Measurements from ENCODE around the gene SLC16A12. TPM values are rescaled to one million over a fixed set of nuclear protein-coding genes. Genes with fewer than 3 reads are reported as not detected.

SLC16A12 gene
- total and polyA plus RNA-seq, 2 of the 13 experiments (the other 11 are each of a cell fraction or from before 2014, with no cell fraction given), result 0.02 TPM; not detected in 1

- in situ Hi-C loops (cut with HindIII; ENCODE audit: extremely low pct_ligation_motif_present, low pct_unique_long_range_greater_than_20kb), result no loop called here
- Histone ChIP-seq H3K4me2 (ENCODE audit: low read depth, low read length) (no peak overlapping the region), H3K9ac (ENCODE audit: insufficient read depth, low read depth, low read length) (no peak overlapping the region), H3K27me3 (ENCODE audit: control insufficient read depth in 1 of 2, insufficient read depth in 2 of 2, low read length in 2 of 2) (no peaks in the 10 kb centered on the region), H3K27ac (ENCODE audit: extremely low read length, insufficient read depth, low read length) (no peak overlapping the region), H3K79me2 (ENCODE audit: insufficient read depth, low read length) (no peaks in the 10 kb centered on the region), H3K4me1 (ENCODE audit: insufficient read depth, low read length) (peaks cover 23% of the 10 kb centered on the region), H4K20me1 (ENCODE audit: insufficient read depth, low read length) (no peaks in the 10 kb centered on the region), H2AFZ (ENCODE audit: low read length) (no peak overlapping the region), H3K4me3 (replicated peaks in 1 of 3; ENCODE audit: insufficient read depth in 1 of 3, low read depth in 2 of 3, low read length in 3 of 3) (no peak overlapping the region), H3K9me3 (ENCODE audit: low read length) (no peaks in the 10 kb centered on the region), H3K36me3 (replicated peaks in 1 of 2; ENCODE audit: control insufficient read depth in 1 of 2, insufficient read depth in 2 of 2, low read length in 2 of 2) (0 out of 5 replicates have a peak, but pooled peaks cover 0 to 3% of the 10 kb centered on the region in 2 experiments)
- BruUV-seq (replicated peaks), result no TSS peak
- DNase-seq (ENCODE audit: low spot score), result no peak
- intact Hi-C loops (cut with micrococcal nuclease; ENCODE audit: unreplicated experiment), result no loop called here
- 91% methylated on average over 11 of the region's 11 CpGs for WGBS (ENCODE audit: low lambda C conversion rate)
- POLR2A ChIA-PET, result no interaction called here
- FAIRE-seq, result no peak
- no peak; the same call in 1 of the 3 replicates for ATAC-seq
- TF ChIP-seq ZBTB33 (CRISPR knock-in tag; IDR thresholded peaks at IDR 0.05) (peak; percentile 86), HINFP (CRISPR knock-in tag; IDR thresholded peaks at IDR 0.05; ENCODE audit: low read depth) (no peak)
- CTCF ChIA-PET (ENCODE audit: low intra/inter-chr PET ratio, low total read pairs), result no interaction called here
Observed at GRCh38 chr10:89404104-89405047, 131.0 kb downstream of the SLC16A12 start.
